Activated naive CD4-positive, alpha-beta T cell (primary cell): ENCODE results near the gene ALDH8A1.
"Not testable (repeated sequence)": the region's sequence is repeated elsewhere in the genome, so short reads cannot be mapped to it uniquely, and the experiment has no call there.

Experiments
- DNase-seq, 4 experiments: peaks; one replicate each; lab custom pipeline; 2025; lab: John Stamatoyannopoulos, UW

ALDH8A1 gene

GRCh38 chr6:134910593-134910935, 39.3 kb downstream of the ALDH8A1 start:
- DNase-seq = no peak

- DNase-seq = no peak
Observed at GRCh38 chr6:134909701-134910592, 40.0 kb downstream of the ALDH8A1 start.

GRCh38 chr6:134908906-134909516, 40.9 kb downstream of the ALDH8A1 start:
- DNase-seq = no peak

- not testable (repeated sequence) for DNase-seq
Observed at GRCh38 chr6:134904731-134905130, 45.2 kb downstream of the ALDH8A1 start.

GRCh38 chr6:134903448-134903847, 46.5 kb downstream of the ALDH8A1 start:
- DNase-seq = no peak

GRCh38 chr6:134902936-134903335, 47.0 kb downstream of the ALDH8A1 start:
- no peak for DNase-seq

- no peak for DNase-seq
Observed at GRCh38 chr6:134902074-134902861, 47.6 kb downstream of the ALDH8A1 start.

GRCh38 chr6:134898575-134898974, 51.3 kb downstream of the ALDH8A1 start:
- DNase-seq = no peak

- DNase-seq = not testable (repeated sequence)
Observed at GRCh38 chr6:134898166-134898565, 51.7 kb downstream of the ALDH8A1 start.

GRCh38 chr6:134896910-134897309, 53.0 kb downstream of the ALDH8A1 start:
- DNase-seq = no peak

GRCh38 chr6:134894800-134895199, 55.1 kb downstream of the ALDH8A1 start:
- DNase-seq = no peak

- DNase-seq = no peak
Observed at GRCh38 chr6:134892362-134892761, 57.5 kb downstream of the ALDH8A1 start.

- no peak for DNase-seq
Observed at GRCh38 chr6:134891633-134892032, 58.3 kb downstream of the ALDH8A1 start.

GRCh38 chr6:134888316-134888715, 61.6 kb downstream of the ALDH8A1 start:
- DNase-seq = no peak

- no peak for DNase-seq
Observed at GRCh38 chr6:134884752-134885151, 65.1 kb downstream of the ALDH8A1 start.

GRCh38 chr6:134883314-134883713, 66.6 kb downstream of the ALDH8A1 start:
- no peak for DNase-seq

GRCh38 chr6:134882426-134883038, 67.4 kb downstream of the ALDH8A1 start:
- peak in 3 of 4 experiments; percentile 5 to 49 (median 18) for DNase-seq

GRCh38 chr6:134880487-134881190, 69.3 kb downstream of the ALDH8A1 start:
- DNase-seq = no peak

GRCh38 chr6:134878136-134878535, 71.8 kb downstream of the ALDH8A1 start:
- DNase-seq = no peak

GRCh38 chr6:134875367-134875766, 74.5 kb downstream of the ALDH8A1 start:
- DNase-seq = no peak
